GM23338 (cell line): ENCODE data around the gene ADAMTS7. TPM values are rescaled to one million over a fixed set of nuclear protein-coding genes. Genes with fewer than 3 reads are reported as not detected.

Experiments used
- ATAC-seq: fragments of 200-7000 bp; cut with Tn5 transposase; 3 replicates; pipeline ENCODE4 v1.9.1; 2020
- DNase-seq: peaks from one replicate; pipeline ENCODE4 v3.0.0-alpha.2; 2015; ENCODE audit warnings: low spot score
- H2AFZ ChIP-seq: fragments of 200-600 bp; sonication (generic); 2 replicates; pipeline ENCODE4 v1.8.0; 2016; ENCODE audit warnings: antibody characterized with exemption, mild to moderate bottlenecking, moderate library complexity
- H3F3A ChIP-seq: fragments of 200-600 bp; sonication (generic); replicated peaks from 2 replicates; pipeline ENCODE4 v1.8.0; 2017; ENCODE audit warnings: antibody characterized with exemption, mixed run types, low read depth
- H3K27ac ChIP-seq: fragments of 200-600 bp; sonication (generic); 2 replicates; pipeline ENCODE4 v1.6.1; 2016; ENCODE audit warnings: low read depth
- H3K27me3 ChIP-seq: fragments of 200-600 bp; sonication (generic); 2 replicates; pipeline ENCODE4 v1.8.0; 2016; ENCODE audit warnings: mild to moderate bottlenecking, mixed run types, moderate library complexity; ENCODE audit not compliant: insufficient read depth
- H3K36me3 ChIP-seq: fragments of 200-600 bp; sonication (generic); 2 replicates; pipeline ENCODE4 v1.8.0; 2016; ENCODE audit warnings: mild to moderate bottlenecking; ENCODE audit not compliant: insufficient read depth
- H3K4me1 ChIP-seq: fragments of 200-600 bp; sonication (generic); 2 replicates; pipeline ENCODE4 v1.8.0; 2016; ENCODE audit warnings: mild to moderate bottlenecking, moderate library complexity; ENCODE audit not compliant: insufficient read depth
- H3K4me2 ChIP-seq: fragments of 200-600 bp; sonication (generic); 2 replicates; pipeline ENCODE4 v1.7.1; 2017; ENCODE audit warnings: mixed run types
- H3K4me3 ChIP-seq: fragments of 200-600 bp; sonication (generic); 2 replicates; pipeline ENCODE4 v1.6.1; 2016; ENCODE audit warnings: mixed run types
- H3K79me2 ChIP-seq: fragments of 200-600 bp; sonication (generic); replicated peaks from 2 replicates; pipeline ENCODE4 v1.8.0; 2017; ENCODE audit warnings: mild to moderate bottlenecking; ENCODE audit not compliant: insufficient read depth
- H3K9me2 ChIP-seq: fragments of 200-600 bp; sonication (generic); 2 replicates; pipeline ENCODE4 v1.8.0; 2017; ENCODE audit not compliant: insufficient read depth
- H4K20me1 ChIP-seq: fragments of 200-600 bp; sonication (generic); replicated peaks from 2 replicates; pipeline ENCODE4 v1.8.0; 2017; ENCODE audit warnings: mild to moderate bottlenecking; ENCODE audit not compliant: insufficient read depth
- H3K27ac Mint-ChIP-seq: 2 replicates; pipeline ENCODE4 v1.8.0; 2020; ENCODE audit warnings: inconsistent platforms, mild to moderate bottlenecking, moderate library complexity, mixed read lengths
- H3K27me3 Mint-ChIP-seq: 3 replicates; pipeline ENCODE4 v1.8.0; 2022; ENCODE audit warnings: low read depth, mild to moderate bottlenecking, moderate library complexity, mixed read lengths, inconsistent platforms; ENCODE audit not compliant: insufficient read depth, poor library complexity
- H3K36me3 Mint-ChIP-seq: 3 replicates; pipeline ENCODE4 v1.8.0; 2021; ENCODE audit warnings: low read depth, mild to moderate bottlenecking, inconsistent platforms, moderate library complexity, mixed read lengths
- H3K4me1 Mint-ChIP-seq: 3 replicates; pipeline ENCODE4 v1.8.0; 2020; ENCODE audit warnings: mild to moderate bottlenecking, inconsistent platforms, mixed read lengths
- H3K4me3 Mint-ChIP-seq: 3 replicates; pipeline ENCODE4 v1.8.0; 2021; ENCODE audit warnings: moderate library complexity, mild to moderate bottlenecking, inconsistent platforms, mixed read lengths
- H3K9me3 Mint-ChIP-seq: 3 replicates; pipeline ENCODE4 v1.8.0; 2020; ENCODE audit warnings: moderate library complexity, mild to moderate bottlenecking, inconsistent platforms, mixed read lengths
- CREB1 ChIP-seq: fragments of 250-450 bp; sonication (Bioruptor Pico); IDR thresholded peaks from 2 replicates; pipeline ENCODE4 v1.5.0; 2020; ENCODE audit warnings: low read depth, mild to moderate bottlenecking, moderate library complexity
- EZH2 ChIP-seq: fragments of 200-600 bp; sonication (generic); IDR thresholded peaks from one replicate; pipeline ENCODE4 v1.8.0; 2017; ENCODE audit warnings: antibody characterized with exemption, mild to moderate bottlenecking, low read depth; ENCODE audit not compliant: unreplicated experiment
- EZH2phosphoT487 ChIP-seq: fragments of 200-600 bp; sonication (generic); IDR thresholded peaks from one replicate; pipeline ENCODE4 v1.8.1; 2018; ENCODE audit warnings: antibody characterized with exemption; ENCODE audit not compliant: unreplicated experiment
- JUNB ChIP-seq: IDR thresholded peaks from one replicate; pipeline ENCODE4 v1.6.1; 2016; ENCODE audit warnings: antibody characterized with exemption; ENCODE audit not compliant: unreplicated experiment
- NANOG ChIP-seq: IDR thresholded peaks from 2 replicates; pipeline ENCODE4 v1.6.1; 2016; ENCODE audit warnings: antibody characterized with exemption, borderline replicate concordance
- POLR2AphosphoS5 ChIP-seq: IDR thresholded peaks from 2 replicates; pipeline ENCODE4 v1.6.1; 2016; ENCODE audit warnings: antibody characterized with exemption, low read depth
- STAT1 ChIP-seq: IDR thresholded peaks from one replicate; pipeline ENCODE4 v1.6.1; 2016; ENCODE audit warnings: antibody characterized with exemption; ENCODE audit not compliant: unreplicated experiment
- ZNF114 ChIP-seq: fragments of 250-450 bp; sonication (Bioruptor Pico); IDR thresholded peaks from 2 replicates; pipeline ENCODE4 v1.5.0; 2020; ENCODE audit warnings: mild to moderate bottlenecking, moderate library complexity
- ZNF331 ChIP-seq: fragments of 250-450 bp; sonication (Bioruptor Pico); IDR thresholded peaks from 2 replicates; pipeline ENCODE4 v1.5.0; 2020; ENCODE audit warnings: low read depth, mild to moderate bottlenecking, moderate library complexity
- polyA plus RNA-seq: library from polyadenylated mRNA; unstranded; fragments of >200 nt; fragmentation: Nextera tagmentation; extraction: Ambion mirVana; gene quantifications from 2 replicates; pipeline ENCODE4 v1.2.1, GENCODE V29; 2016
- total RNA-seq: library from RNA; depleted of rRNA; stranded (reverse); fragments of >200 nt; shearing (Covaris generic); gene quantifications from 2 replicates; pipeline ENCODE4 v1.2.3, GENCODE V29; 2014
- TF ChIP-seq, protein P1 (sequence below): IDR thresholded peaks from 2 replicates; pipeline ENCODE4 v1.6.1; 2016; ENCODE audit warnings: antibody characterized with exemption
- TF ChIP-seq, protein P2 (sequence below): IDR thresholded peaks from one replicate; pipeline ENCODE4 v1.6.1; 2018; ENCODE audit warnings: antibody characterized with exemption; ENCODE audit not compliant: unreplicated experiment
- TF ChIP-seq, protein P3 (sequence below), 2 experiments: fragments of 200-600 bp in 1 of 2; sonication (generic) in 1 of 2; conservative IDR thresholded peaks; 2 replicates each; pipeline versions ENCODE4 v1.5.1 to v1.6.1; 2016 to 2017; ENCODE audit warnings: antibody characterized with exemption in 2 of 2, low read depth in 2 of 2, mild to moderate bottlenecking in 2 of 2, moderate library complexity in 1 of 2
- TF ChIP-seq, protein P4 (sequence below): fragments of 250-450 bp; sonication (Bioruptor Pico); IDR thresholded peaks from 2 replicates; pipeline ENCODE4 v1.5.0; 2020; ENCODE audit warnings: mild to moderate bottlenecking, moderate library complexity

ADAMTS7 gene
- total and polyA plus RNA-seq, 2 experiments from 2014 or later: 11.6 to 52.7 TPM

DNA sequence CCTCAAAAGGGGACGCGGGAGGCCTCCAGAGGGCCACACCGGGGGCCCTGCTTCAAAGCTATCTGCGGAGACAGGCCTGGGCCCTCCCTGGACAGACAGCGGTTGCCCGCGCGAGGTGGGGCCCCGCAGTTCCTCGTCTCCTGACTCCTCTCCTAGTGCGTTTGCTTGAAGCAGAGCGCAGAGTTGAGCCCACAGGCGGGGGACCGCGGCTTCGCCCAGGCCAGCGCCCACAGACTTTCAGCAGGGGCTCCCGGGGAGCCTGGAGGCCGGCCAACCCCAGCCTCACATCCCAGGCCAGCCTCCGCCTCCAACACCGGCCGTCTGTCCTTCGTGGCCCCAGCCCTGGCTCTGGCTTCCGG is 540 bp upstream of the ADAMTS7 start:
- no peak for DNase-seq
- peaks cover 5% of the 10 kb centered on the region; the same call in 2 of the 3 replicates for H3K36me3 Mint-ChIP-seq
- TF ChIP-seq STAT1: no peak
- no peak for TF ChIP-seq JUNB
- no peak for TF ChIP-seq EZH2
- 0 out of 2 replicates have a peak, but pooled peaks have one; percentile 0 for TF ChIP-seq POLR2AphosphoS5
- TF ChIP-seq, protein P1, sequence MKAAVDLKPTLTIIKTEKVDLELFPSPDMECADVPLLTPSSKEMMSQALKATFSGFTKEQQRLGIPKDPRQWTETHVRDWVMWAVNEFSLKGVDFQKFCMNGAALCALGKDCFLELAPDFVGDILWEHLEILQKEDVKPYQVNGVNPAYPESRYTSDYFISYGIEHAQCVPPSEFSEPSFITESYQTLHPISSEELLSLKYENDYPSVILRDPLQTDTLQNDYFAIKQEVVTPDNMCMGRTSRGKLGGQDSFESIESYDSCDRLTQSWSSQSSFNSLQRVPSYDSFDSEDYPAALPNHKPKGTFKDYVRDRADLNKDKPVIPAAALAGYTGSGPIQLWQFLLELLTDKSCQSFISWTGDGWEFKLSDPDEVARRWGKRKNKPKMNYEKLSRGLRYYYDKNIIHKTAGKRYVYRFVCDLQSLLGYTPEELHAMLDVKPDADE: no peak
- no peak for TF ChIP-seq CREB1
- TF ChIP-seq ZNF114 (CRISPR knock-in tag): no peak
- TF ChIP-seq, protein P2, sequence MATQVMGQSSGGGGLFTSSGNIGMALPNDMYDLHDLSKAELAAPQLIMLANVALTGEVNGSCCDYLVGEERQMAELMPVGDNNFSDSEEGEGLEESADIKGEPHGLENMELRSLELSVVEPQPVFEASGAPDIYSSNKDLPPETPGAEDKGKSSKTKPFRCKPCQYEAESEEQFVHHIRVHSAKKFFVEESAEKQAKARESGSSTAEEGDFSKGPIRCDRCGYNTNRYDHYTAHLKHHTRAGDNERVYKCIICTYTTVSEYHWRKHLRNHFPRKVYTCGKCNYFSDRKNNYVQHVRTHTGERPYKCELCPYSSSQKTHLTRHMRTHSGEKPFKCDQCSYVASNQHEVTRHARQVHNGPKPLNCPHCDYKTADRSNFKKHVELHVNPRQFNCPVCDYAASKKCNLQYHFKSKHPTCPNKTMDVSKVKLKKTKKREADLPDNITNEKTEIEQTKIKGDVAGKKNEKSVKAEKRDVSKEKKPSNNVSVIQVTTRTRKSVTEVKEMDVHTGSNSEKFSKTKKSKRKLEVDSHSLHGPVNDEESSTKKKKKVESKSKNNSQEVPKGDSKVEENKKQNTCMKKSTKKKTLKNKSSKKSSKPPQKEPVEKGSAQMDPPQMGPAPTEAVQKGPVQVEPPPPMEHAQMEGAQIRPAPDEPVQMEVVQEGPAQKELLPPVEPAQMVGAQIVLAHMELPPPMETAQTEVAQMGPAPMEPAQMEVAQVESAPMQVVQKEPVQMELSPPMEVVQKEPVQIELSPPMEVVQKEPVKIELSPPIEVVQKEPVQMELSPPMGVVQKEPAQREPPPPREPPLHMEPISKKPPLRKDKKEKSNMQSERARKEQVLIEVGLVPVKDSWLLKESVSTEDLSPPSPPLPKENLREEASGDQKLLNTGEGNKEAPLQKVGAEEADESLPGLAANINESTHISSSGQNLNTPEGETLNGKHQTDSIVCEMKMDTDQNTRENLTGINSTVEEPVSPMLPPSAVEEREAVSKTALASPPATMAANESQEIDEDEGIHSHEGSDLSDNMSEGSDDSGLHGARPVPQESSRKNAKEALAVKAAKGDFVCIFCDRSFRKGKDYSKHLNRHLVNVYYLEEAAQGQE: no peak
- TF ChIP-seq, protein P3, sequence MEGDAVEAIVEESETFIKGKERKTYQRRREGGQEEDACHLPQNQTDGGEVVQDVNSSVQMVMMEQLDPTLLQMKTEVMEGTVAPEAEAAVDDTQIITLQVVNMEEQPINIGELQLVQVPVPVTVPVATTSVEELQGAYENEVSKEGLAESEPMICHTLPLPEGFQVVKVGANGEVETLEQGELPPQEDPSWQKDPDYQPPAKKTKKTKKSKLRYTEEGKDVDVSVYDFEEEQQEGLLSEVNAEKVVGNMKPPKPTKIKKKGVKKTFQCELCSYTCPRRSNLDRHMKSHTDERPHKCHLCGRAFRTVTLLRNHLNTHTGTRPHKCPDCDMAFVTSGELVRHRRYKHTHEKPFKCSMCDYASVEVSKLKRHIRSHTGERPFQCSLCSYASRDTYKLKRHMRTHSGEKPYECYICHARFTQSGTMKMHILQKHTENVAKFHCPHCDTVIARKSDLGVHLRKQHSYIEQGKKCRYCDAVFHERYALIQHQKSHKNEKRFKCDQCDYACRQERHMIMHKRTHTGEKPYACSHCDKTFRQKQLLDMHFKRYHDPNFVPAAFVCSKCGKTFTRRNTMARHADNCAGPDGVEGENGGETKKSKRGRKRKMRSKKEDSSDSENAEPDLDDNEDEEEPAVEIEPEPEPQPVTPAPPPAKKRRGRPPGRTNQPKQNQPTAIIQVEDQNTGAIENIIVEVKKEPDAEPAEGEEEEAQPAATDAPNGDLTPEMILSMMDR (conservative IDR thresholded peaks at IDR 0.05; ENCODE audit: low read depth in 2 of 2): 0 out of 4 replicates have a peak, but pooled peaks of 1 of the 2 experiments have one; percentile 12
- TF ChIP-seq, protein P4, sequence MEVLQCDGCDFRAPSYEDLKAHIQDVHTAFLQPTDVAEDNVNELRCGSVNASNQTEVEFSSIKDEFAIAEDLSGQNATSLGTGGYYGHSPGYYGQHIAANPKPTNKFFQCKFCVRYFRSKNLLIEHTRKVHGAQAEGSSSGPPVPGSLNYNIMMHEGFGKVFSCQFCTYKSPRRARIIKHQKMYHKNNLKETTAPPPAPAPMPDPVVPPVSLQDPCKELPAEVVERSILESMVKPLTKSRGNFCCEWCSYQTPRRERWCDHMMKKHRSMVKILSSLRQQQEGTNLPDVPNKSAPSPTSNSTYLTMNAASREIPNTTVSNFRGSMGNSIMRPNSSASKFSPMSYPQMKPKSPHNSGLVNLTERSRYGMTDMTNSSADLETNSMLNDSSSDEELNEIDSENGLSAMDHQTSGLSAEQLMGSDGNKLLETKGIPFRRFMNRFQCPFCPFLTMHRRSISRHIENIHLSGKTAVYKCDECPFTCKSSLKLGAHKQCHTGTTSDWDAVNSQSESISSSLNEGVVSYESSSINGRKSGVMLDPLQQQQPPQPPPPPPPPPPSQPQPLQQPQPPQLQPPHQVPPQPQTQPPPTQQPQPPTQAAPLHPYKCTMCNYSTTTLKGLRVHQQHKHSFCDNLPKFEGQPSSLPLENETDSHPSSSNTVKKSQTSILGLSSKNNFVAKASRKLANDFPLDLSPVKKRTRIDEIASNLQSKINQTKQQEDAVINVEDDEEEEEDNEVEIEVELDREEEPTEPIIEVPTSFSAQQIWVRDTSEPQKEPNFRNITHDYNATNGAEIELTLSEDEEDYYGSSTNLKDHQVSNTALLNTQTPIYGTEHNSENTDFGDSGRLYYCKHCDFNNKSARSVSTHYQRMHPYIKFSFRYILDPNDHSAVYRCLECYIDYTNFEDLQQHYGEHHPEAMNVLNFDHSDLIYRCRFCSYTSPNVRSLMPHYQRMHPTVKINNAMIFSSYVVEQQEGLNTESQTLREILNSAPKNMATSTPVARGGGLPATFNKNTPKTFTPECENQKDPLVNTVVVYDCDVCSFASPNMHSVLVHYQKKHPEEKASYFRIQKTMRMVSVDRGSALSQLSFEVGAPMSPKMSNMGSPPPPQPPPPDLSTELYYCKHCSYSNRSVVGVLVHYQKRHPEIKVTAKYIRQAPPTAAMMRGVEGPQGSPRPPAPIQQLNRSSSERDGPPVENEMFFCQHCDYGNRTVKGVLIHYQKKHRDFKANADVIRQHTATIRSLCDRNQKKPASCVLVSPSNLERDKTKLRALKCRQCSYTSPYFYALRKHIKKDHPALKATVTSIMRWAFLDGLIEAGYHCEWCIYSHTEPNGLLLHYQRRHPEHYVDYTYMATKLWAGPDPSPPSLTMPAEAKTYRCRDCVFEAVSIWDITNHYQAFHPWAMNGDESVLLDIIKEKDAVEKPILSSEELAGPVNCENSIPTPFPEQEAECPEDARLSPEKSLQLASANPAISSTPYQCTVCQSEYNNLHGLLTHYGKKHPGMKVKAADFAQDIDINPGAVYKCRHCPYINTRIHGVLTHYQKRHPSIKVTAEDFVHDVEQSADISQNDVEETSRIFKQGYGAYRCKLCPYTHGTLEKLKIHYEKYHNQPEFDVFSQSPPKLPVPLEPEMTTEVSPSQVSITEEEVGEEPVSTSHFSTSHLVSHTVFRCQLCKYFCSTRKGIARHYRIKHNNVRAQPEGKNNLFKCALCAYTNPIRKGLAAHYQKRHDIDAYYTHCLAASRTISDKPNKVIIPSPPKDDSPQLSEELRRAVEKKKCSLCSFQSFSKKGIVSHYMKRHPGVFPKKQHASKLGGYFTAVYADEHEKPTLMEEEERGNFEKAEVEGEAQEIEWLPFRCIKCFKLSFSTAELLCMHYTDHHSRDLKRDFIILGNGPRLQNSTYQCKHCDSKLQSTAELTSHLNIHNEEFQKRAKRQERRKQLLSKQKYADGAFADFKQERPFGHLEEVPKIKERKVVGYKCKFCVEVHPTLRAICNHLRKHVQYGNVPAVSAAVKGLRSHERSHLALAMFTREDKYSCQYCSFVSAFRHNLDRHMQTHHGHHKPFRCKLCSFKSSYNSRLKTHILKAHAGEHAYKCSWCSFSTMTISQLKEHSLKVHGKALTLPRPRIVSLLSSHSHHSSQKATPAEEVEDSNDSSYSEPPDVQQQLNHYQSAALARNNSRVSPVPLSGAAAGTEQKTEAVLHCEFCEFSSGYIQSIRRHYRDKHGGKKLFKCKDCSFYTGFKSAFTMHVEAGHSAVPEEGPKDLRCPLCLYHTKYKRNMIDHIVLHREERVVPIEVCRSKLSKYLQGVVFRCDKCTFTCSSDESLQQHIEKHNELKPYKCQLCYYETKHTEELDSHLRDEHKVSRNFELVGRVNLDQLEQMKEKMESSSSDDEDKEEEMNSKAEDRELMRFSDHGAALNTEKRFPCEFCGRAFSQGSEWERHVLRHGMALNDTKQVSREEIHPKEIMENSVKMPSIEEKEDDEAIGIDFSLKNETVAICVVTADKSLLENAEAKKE (CRISPR knock-in tag): no peak
- no peak for TF ChIP-seq EZH2phosphoT487
- no peak for TF ChIP-seq NANOG
- no peak for TF ChIP-seq ZNF331 (CRISPR knock-in tag)
- Histone ChIP-seq H3K36me3 (no peaks in the 10 kb centered on the region), H3K4me3 (peak overlapping the region; percentile 51; the same call in 1 of the 2 replicates), H4K20me1 (peaks cover 25% of the 10 kb centered on the region), H3K4me1 (peaks cover 4% of the 10 kb centered on the region), H3K4me2 (peak overlapping the region; percentile 77), H2AFZ (peak overlapping the region; percentile 100), H3F3A (no peaks in the 10 kb centered on the region; the same call in none of the 2 replicates), H3K9me2 (no peaks in the 10 kb centered on the region), H3K79me2 (peaks cover 28% of the 10 kb centered on the region), H3K27ac (no peak overlapping the region), H3K27me3 (peaks cover 15% of the 10 kb centered on the region)
- peak; percentile 22 for ATAC-seq
- H3K4me1 Mint-ChIP-seq: peaks cover 23% of the 10 kb centered on the region
- peaks cover 28% of the 10 kb centered on the region for H3K27me3 Mint-ChIP-seq
- H3K9me3 Mint-ChIP-seq: no peaks in the 10 kb centered on the region; the same call in 2 of the 3 replicates
- H3K4me3 Mint-ChIP-seq: peak overlapping the region; percentile 65
- no peak overlapping the region for H3K27ac Mint-ChIP-seq
